ENCODE results near the gene GNG13. TPM values are rescaled to one million over a fixed set of nuclear protein-coding genes. Genes with fewer than 3 reads are reported as not detected.

Gene GNG13
- total RNA-seq, 2 donors from 2014 or later = not detected

GRCh38 chr16:818132-818531 lies 17.6 kb upstream of the GNG13 start:
- DNase-seq (no peak), ATAC-seq (no peak)
- intact Hi-C loops (cut with DNase I) = loop anchor here in 1 of 2 donors (5.0 kb wide), 1 partner anchor 234 kb away; no protein-coding TSS in a partner anchor

GRCh38 chr16:817001-817906 lies 16.7 kb upstream of the GNG13 start:
- intact Hi-C loops (cut with DNase I) = loop anchor here in 1 of 2 donors (5.0 kb wide), 1 partner anchor 235 kb away; no protein-coding TSS in a partner anchor
- ATAC-seq = no peak
- no peak for DNase-seq

- intact Hi-C loops (cut with DNase I) = loop anchor here (2.0 to 5.0 kb wide), 2 partner anchors 236 to 239 kb away; no protein-coding TSS in a partner anchor
Observed at GRCh38 chr16:815861-816260, 15.3 kb upstream of the GNG13 start.

GRCh38 chr16:814974-815373 lies 14.4 kb upstream of the GNG13 start:
- no peak for ATAC-seq
- no peak for DNase-seq
- intact Hi-C loops (cut with DNase I) = loop anchor here (2.0 to 5.0 kb wide), 2 partner anchors 237 to 240 kb away; no protein-coding TSS in a partner anchor

More at GRCh38 chr16:815861-816260, 15.3 kb upstream of the GNG13 start:
- ATAC-seq (no peak), DNase-seq (no peak)

- intact Hi-C loops (cut with DNase I) = loop anchor here in 1 of 2 donors (2.0 kb wide), 1 partner anchor 241 kb away; no protein-coding TSS in a partner anchor
- DNase-seq (no peak), ATAC-seq (no peak)
Observed at GRCh38 chr16:813916-814412, 13.4 kb upstream of the GNG13 start.

- ATAC-seq (peak; percentile 84 to 88), DNase-seq (peak; percentile 58)
- intact Hi-C loops (cut with DNase I) = no loop called here
Observed at GRCh38 chr16:813204-813915, 12.8 kb upstream of the GNG13 start.

GRCh38 chr16:808085-808386 lies 7.5 kb upstream of the GNG13 start:
- ATAC-seq = no peak
- intact Hi-C loops (cut with DNase I) = loop anchor here in 1 of 2 donors (5.0 kb wide), 1 partner anchor 249 kb away; no protein-coding TSS in a partner anchor
- no peak for DNase-seq

GRCh38 chr16:807347-808084 lies 7.0 kb upstream of the GNG13 start:
- DNase-seq (peak; percentile 95), ATAC-seq (peak; percentile 99)
- intact Hi-C loops (cut with DNase I) = loop anchor here in 1 of 2 donors (5.0 kb wide), 1 partner anchor 250 kb away; no protein-coding TSS in a partner anchor

GRCh38 chr16:805474-805873 lies 4.9 kb upstream of the GNG13 start:
- ATAC-seq (no peak), DNase-seq (no peak)
- intact Hi-C loops (cut with DNase I) = loop anchor here in 1 of 2 donors (5.0 kb wide), 1 partner anchor 252 kb away; no protein-coding TSS in a partner anchor

GRCh38 chr16:804193-805048 lies 3.9 kb upstream of the GNG13 start:
- DNase-seq = no peak

GRCh38 chr16:803754-804080 lies 3.2 kb upstream of the GNG13 start:
- no peak for ATAC-seq
- DNase-seq = no peak
- intact Hi-C loops (cut with DNase I) = no loop called here

More at GRCh38 chr16:804193-805048, 3.9 kb upstream of the GNG13 start:
- ATAC-seq = no peak
- intact Hi-C loops (cut with DNase I) = loop anchor here in 1 of 2 donors (5.0 kb wide), 1 partner anchor 253 kb away; no protein-coding TSS in a partner anchor

GRCh38 chr16:802914-803753 lies 2.6 kb upstream of the GNG13 start:
- intact Hi-C loops (cut with DNase I) = no loop called here
- DNase-seq = no peak
- ATAC-seq = no peak

GRCh38 chr16:802461-802860 lies 1.9 kb upstream of the GNG13 start:
- DNase-seq (no peak), ATAC-seq (no peak)
- intact Hi-C loops (cut with DNase I) = no loop called here

GRCh38 chr16:801584-802363 lies 1.2 kb upstream of the GNG13 start:
- intact Hi-C loops (cut with DNase I) = no loop called here
- DNase-seq (no peak), ATAC-seq (no peak)

GRCh38 chr16:800834-801511 lies 439 bp upstream of the GNG13 start:
- intact Hi-C loops (cut with DNase I) = no loop called here
- DNase-seq (no peak), ATAC-seq (no peak)

Measured in left cardiac atrium (tissue), 4 donors.